ENCODE data around the gene PNPLA6.

- TF ChIP-seq POLR2A (IDR thresholded peaks at IDR 0.05; ENCODE audit: low read length) (no peak), GATA1 (IDR thresholded peaks at IDR 0.05; ENCODE audit: low read depth, low read length) (no peak)
Observed at GRCh38 chr19:7524992-7525739, 10.4 kb upstream of the PNPLA6 start.
